B cell (primary cell): ENCODE data around the gene UBL4A.

Source experiments
- CTCF ChIP-seq: fragments of 200-600 bp; IDR thresholded peaks from one replicate; pipeline ENCODE4 v1.8.0; 2022; ENCODE audit warnings: antibody characterized with exemption, mild to moderate bottlenecking
- EZH2 ChIP-seq: IDR thresholded peaks from 2 replicates; pipeline ENCODE4 v1.6.1; 2012; ENCODE audit warnings: borderline replicate concordance, low read depth, mild to moderate bottlenecking, moderate library complexity, low read length; ENCODE audit not compliant: insufficient read depth, poor library complexity, severe bottlenecking

GRCh38 chrX:154529206-154529612, 42.8 kb upstream of the UBL4A start:
- no peak for TF ChIP-seq CTCF
- no peak for TF ChIP-seq EZH2
